ENCODE measurements around the gene TRNAU1AP.
"Not testable (repeated sequence)": the region's sequence is repeated elsewhere in the genome, so short reads cannot be mapped to it uniquely, and the experiment has no call there.

The TRNAU1AP gene

GRCh38 chr1:28592321-28593071 lies 39.6 kb downstream of the TRNAU1AP start:
- TF ChIP-seq, protein P1, sequence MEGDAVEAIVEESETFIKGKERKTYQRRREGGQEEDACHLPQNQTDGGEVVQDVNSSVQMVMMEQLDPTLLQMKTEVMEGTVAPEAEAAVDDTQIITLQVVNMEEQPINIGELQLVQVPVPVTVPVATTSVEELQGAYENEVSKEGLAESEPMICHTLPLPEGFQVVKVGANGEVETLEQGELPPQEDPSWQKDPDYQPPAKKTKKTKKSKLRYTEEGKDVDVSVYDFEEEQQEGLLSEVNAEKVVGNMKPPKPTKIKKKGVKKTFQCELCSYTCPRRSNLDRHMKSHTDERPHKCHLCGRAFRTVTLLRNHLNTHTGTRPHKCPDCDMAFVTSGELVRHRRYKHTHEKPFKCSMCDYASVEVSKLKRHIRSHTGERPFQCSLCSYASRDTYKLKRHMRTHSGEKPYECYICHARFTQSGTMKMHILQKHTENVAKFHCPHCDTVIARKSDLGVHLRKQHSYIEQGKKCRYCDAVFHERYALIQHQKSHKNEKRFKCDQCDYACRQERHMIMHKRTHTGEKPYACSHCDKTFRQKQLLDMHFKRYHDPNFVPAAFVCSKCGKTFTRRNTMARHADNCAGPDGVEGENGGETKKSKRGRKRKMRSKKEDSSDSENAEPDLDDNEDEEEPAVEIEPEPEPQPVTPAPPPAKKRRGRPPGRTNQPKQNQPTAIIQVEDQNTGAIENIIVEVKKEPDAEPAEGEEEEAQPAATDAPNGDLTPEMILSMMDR (IDR thresholded peaks at IDR 0.05; ENCODE audit: low read depth, low read length), result no peak
- peak overlapping the region; percentile 53 for H3K4me3 ChIP-seq (ENCODE audit: low read depth, low read length)

DNA sequence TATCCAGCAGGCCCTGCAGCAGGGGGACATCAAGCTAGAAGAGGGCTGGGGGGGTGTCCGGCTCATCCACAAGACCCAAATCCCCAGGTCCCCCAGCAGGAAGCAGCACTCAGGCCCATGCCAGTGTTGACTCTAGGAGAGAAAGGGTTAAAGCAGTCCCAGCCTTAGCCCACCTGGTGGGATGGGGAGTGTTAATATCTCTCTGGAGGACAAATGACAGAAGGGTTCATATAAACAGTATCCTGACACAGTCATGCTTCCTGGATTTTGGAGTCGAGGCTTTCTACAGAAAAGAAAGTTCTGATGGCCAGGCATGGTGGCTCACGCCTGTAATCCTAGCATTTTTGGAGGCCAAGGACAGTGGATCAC lies 41.1 kb downstream of the TRNAU1AP start:
- not testable (repeated sequence) for H3K4me3 ChIP-seq (ENCODE audit: low read depth, low read length)

GRCh38 chr1:28594686-28595411 lies 42.0 kb downstream of the TRNAU1AP start:
- H3K4me3 ChIP-seq (ENCODE audit: low read depth, low read length), result not testable (repeated sequence)

- TF ChIP-seq, protein P1 (IDR thresholded peaks at IDR 0.05; ENCODE audit: low read depth, low read length), result no peak
- no peak overlapping the region for H3K4me3 ChIP-seq (ENCODE audit: low read depth, low read length)
Observed at GRCh38 chr1:28595412-28596191, 42.7 kb downstream of the TRNAU1AP start.

DNA sequence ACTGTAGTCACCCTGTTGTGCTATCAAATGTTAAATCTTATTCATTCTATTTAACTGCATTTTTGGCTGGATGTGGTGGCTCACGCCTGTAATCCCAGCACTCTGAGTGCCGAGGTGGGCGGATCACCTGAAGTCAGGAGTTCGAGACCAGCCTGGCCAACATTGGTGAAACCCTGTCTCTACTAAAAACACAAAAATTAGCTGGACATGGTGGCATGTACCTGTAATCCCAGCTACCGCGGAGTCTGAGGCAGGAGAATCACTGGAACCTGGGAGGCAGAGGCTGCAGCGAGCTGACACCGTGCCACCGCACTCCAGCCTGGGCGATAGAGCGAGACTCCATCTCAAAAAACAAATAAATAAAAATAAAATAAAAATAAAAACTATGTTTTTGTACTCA lies 43.4 kb downstream of the TRNAU1AP start:
- H3K4me3 ChIP-seq (ENCODE audit: low read depth, low read length), result not testable (repeated sequence)

DNA sequence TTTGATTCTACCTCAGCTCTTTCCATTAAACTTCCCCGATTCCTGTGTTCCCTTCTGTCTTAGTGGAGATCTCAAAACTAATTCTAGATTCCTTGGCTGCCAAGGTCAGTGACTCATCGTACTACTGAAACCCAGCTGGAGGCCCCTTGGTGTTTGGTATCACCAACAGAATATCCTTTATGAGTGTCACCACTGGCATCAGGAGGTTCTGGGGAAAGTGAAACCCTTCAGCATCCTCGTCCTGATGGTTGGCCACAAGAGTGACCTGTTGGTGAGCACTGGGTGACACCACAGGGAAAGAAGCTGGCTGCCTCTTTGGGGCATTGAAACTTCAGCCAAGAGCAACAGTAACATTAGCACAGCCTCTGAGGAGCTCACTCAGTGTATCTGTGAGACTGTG lies 48.8 kb downstream of the TRNAU1AP start:
- TF ChIP-seq, protein P1 (IDR thresholded peaks at IDR 0.05; ENCODE audit: low read depth, low read length), result no peak

DNA sequence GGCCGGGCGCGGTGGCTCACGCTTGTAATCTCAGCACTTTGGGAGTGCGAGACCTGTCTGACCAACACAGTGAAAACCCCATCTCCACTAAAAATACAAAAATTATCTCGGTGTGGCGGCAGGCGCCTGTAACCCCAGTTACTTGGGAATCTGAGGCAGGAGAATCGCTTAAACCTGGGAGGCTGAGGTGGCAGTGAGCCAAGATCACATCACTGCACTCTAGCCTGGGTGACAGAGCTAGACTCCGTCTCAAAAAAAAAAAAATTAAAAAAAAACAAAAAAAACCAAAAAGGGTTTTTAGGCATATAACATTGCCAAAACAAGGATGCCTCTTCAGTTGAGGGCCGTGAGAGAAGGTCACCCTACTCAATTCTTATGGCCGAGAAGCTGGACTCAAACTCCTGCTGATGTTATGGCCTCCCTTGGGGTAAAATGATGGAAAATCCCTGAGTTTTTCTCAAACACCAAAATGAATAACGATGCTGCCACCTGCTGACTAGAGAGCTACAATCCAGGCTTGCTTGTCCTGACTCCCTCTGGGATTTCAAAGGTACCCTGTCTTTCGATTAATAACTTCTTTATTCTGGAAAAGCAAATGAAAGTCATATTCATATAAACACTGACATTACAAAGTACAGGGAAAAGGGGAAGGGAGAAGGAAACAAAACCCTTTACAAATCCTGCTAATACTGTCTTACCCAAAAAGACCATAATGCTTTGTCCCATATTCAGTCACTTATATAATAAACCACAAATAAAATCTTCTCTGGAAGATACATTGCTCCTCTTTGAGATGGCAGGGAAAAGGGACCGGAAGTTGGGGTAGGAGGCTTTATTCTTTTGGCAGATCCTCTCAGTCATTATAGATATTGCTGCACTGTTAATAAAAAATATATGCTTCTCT lies 49.9 kb downstream of the TRNAU1AP start:
- TF ChIP-seq, protein P1 (IDR thresholded peaks at IDR 0.05; ENCODE audit: low read depth, low read length), result peak; percentile 63
- H3K4me3 ChIP-seq (ENCODE audit: low read depth, low read length), result no peak overlapping the region

More for the DNA sequence above, 48.8 kb downstream of the TRNAU1AP start:
- H3K4me3 ChIP-seq (ENCODE audit: low read depth, low read length), result peak overlapping the region; percentile 25

DNA sequence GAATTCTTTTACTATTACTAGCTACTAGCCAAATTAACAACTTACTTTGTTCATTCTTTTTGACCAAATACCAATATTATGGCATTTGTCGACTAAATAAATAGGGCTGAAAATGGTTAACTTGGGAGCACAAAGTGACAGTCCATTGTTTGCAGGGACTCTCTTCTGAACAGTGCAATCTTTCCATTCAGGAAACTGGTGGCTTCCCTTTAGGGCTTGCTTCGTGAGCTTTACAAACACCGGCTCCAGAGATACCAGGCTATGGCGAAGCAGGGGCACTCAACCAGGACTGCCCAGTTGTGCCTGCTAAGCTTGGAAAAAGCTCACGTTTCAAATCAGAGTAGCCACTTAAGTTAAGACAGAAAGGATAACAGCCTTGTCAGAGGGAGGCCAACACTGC lies 51.5 kb downstream of the TRNAU1AP start:
- no peak overlapping the region for H3K4me3 ChIP-seq (ENCODE audit: low read depth, low read length)
- TF ChIP-seq, protein P1 (IDR thresholded peaks at IDR 0.05; ENCODE audit: low read depth, low read length), result no peak
